OCI-LY1 (cell line): ENCODE results near the gene RBP4.

Source experiments
- EZH2 ChIP-seq: fragments of 200-600 bp; sonication (generic), shearing (Covaris generic); IDR thresholded peaks from 2 replicates; pipeline ENCODE4 v1.8.0; 2017; ENCODE audit warnings: borderline replicate concordance, mixed run types, mild to moderate bottlenecking, antibody characterized with exemption, low read length, moderate library complexity, mixed read lengths
- TF ChIP-seq, protein P1 (sequence below): fragments of 200-600 bp; sonication (generic), shearing (Covaris generic); IDR thresholded peaks from 2 replicates; pipeline ENCODE4 v1.5.1; 2017; ENCODE audit warnings: mild to moderate bottlenecking, antibody characterized with exemption, low read length, moderate library complexity, mixed read lengths

DNA sequence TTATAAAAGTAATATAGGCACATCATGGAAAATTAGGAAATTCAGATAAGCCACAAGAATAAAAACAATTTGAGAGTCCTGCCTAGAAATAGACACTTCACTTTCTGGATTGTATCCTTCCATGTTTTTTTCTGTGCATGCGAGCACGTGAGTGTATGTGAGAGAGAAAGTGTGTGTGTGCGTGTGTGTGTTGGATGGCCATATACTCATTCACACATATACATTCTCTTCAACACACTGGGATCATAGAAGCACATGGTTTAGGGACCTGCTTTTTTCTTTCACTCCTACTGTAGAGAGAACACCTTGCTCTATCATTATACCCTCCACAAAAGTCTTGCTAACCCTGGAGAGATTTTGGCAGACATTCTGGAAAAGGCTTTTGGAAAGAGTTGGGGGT is 27.1 kb downstream of the RBP4 start:
- TF ChIP-seq, protein P1, sequence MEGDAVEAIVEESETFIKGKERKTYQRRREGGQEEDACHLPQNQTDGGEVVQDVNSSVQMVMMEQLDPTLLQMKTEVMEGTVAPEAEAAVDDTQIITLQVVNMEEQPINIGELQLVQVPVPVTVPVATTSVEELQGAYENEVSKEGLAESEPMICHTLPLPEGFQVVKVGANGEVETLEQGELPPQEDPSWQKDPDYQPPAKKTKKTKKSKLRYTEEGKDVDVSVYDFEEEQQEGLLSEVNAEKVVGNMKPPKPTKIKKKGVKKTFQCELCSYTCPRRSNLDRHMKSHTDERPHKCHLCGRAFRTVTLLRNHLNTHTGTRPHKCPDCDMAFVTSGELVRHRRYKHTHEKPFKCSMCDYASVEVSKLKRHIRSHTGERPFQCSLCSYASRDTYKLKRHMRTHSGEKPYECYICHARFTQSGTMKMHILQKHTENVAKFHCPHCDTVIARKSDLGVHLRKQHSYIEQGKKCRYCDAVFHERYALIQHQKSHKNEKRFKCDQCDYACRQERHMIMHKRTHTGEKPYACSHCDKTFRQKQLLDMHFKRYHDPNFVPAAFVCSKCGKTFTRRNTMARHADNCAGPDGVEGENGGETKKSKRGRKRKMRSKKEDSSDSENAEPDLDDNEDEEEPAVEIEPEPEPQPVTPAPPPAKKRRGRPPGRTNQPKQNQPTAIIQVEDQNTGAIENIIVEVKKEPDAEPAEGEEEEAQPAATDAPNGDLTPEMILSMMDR: no peak
- no peak for TF ChIP-seq EZH2
